Neural cell (in vitro differentiated cells): ENCODE data around the gene TRIM44.

Source experiments
- EP300 ChIP-seq: fragments of 450-650 bp; conservative IDR thresholded peaks from 2 replicates; pipeline ENCODE4 v1.6.1; 2014; ENCODE audit warnings: antibody characterized with exemption, mild to moderate bottlenecking, moderate library complexity; ENCODE audit not compliant: poor library complexity, severe bottlenecking
- TAF1 ChIP-seq: IDR thresholded peaks from 2 replicates; pipeline ENCODE4 v1.6.1; 2012; ENCODE audit warnings: low read depth
- TF ChIP-seq, protein P1 (sequence below): fragments of 450-650 bp; IDR thresholded peaks from 2 replicates; pipeline ENCODE4 v1.5.1; 2014; ENCODE audit warnings: antibody characterized with exemption, mild to moderate bottlenecking, moderate library complexity; ENCODE audit not compliant: poor library complexity, severe bottlenecking

DNA sequence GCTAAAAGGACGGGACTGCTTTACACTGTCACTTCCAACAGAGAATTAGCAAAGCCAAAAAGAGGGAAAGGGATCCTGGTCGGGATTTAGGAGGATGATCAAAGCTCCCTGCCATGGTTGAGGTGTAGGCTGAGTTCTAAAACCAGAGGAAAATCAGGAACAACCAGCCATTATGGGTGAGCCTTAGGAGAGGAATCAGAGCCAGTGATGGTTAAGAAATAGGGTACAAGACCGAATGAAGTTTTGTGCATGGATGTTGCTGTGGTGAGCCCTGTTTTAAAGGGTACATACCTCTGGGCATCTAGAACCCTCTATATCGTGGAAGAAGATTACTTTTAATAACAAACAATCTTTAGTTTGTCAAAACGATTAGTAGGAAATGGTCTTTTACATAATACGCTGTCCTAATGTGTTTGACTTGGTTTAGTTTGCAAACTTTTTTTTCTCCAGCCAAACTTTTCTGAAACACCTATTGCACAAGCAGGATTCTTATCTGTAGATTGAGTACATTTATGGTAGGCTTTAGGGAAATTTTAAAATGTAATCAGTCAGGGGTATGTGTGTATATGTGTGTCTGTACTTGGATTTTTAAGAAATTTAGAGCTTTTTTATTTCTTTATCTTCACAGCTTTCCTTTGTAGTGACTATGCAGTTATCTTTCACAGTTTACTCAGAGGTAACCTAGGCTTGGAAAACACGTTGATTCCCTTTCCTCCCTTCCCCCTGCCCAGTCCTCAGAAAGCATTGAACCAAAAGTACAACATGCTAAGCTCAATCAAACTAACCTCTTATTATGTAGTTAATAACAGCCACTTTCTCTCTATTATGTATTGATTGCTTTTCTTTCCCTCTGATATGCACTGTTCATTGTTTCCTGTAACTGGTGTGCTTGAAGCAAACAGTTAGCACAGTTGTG is 26.8 kb downstream of the TRIM44 start:
- TF ChIP-seq, protein P1, sequence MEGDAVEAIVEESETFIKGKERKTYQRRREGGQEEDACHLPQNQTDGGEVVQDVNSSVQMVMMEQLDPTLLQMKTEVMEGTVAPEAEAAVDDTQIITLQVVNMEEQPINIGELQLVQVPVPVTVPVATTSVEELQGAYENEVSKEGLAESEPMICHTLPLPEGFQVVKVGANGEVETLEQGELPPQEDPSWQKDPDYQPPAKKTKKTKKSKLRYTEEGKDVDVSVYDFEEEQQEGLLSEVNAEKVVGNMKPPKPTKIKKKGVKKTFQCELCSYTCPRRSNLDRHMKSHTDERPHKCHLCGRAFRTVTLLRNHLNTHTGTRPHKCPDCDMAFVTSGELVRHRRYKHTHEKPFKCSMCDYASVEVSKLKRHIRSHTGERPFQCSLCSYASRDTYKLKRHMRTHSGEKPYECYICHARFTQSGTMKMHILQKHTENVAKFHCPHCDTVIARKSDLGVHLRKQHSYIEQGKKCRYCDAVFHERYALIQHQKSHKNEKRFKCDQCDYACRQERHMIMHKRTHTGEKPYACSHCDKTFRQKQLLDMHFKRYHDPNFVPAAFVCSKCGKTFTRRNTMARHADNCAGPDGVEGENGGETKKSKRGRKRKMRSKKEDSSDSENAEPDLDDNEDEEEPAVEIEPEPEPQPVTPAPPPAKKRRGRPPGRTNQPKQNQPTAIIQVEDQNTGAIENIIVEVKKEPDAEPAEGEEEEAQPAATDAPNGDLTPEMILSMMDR, result no peak
- TF ChIP-seq TAF1 (no peak), EP300 (no peak)
